DMS79 treated with DMSO at 0.1 percent for 48 hours (cell line): ENCODE measurements around the gene PLEKHS1.
"Not testable (repeated sequence)": the region's sequence is repeated elsewhere in the genome, so short reads cannot be mapped to it uniquely, and the experiment has no call there.

Experiments
- DNase-seq: peaks from one replicate; lab custom pipeline; 2025; lab: John Stamatoyannopoulos, UW

The PLEKHS1 gene

DNA sequence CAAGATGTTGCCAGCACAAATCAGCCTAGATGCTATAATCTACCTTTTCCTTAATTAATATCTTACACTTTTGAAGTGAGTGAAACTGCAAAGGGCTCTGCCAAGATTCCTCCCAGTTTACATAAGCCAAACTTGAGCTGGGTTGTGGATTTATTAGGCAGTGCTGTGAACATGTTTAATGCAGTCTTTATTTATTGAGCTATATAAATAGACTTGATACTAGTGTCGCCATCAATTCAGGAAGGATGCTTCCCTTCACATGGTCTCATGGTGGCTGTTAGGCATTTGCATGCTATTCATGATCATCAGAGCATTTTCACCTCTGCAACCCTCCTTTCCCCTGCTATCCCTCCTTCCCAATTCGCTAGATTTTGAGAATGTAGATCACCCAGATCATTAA lies 40.2 kb downstream of the PLEKHS1 start:
- no peak for DNase-seq

- no peak for DNase-seq
Observed at GRCh38 chr10:113801569-113801968, 50.1 kb downstream of the PLEKHS1 start.

GRCh38 chr10:113802997-113803396 lies 51.5 kb downstream of the PLEKHS1 start:
- no peak for DNase-seq

- no peak for DNase-seq
Observed at GRCh38 chr10:113806503-113806902, 55.0 kb downstream of the PLEKHS1 start.

GRCh38 chr10:113808168-113808567 lies 56.7 kb downstream of the PLEKHS1 start:
- no peak for DNase-seq

DNA sequence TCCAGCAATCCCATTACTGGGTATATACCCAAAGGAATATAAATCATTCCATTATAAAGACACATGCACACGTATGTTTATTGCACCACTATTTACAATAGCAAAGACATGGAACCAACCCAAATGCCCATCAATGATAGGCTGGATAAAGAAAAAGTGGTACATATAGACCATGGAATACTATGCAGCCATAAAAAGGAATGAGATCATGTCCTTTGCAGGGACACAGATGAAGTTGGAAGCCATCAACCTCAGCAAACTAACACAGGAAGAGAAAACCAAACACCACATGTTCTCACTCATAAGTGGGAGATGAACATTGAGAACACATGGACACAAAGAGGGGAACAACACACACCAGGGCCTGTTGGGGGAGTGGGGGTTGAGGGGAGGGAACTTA lies 63.2 kb downstream of the PLEKHS1 start:
- DNase-seq, result not testable (repeated sequence)

DNA sequence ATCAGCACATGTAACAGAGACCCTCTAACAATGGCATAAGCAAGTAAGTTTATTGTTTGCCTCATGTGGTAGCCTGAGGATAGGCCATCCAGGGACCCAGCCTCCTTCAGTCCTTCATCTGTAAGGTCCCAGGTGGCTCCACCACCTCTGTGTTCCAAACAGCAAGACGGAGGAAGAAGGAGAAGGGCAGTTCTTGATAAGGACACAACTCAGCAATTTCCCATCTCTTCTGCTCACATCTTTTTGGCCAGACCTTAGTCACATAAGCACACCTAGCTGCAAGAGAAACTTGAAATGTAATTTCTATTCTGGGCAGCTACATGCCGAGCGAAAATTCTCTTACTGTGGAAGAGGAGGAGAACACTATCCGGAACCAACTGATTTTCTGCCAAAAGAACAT lies 68.5 kb downstream of the PLEKHS1 start:
- no peak for DNase-seq

DNA sequence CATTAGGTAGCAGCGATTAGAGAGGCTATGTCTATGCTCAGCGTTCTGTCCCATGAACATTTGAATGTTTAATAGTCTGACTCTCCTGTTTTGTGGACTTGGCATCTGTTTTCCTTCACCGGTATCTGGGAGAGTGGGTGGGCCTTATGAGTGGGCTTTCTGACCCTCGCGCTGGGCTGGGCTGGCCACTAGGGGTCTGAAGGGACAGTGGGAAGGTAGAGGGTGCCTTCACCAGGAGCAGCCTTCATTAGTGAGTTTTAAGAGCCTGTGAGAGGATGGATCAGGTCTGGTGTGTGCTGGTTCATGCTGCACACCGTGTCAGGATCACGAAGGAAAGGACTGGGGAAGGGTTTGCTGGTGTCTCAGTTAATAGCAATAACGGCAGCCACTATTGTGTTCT lies 69.0 kb downstream of the PLEKHS1 start:
- no peak for DNase-seq

GRCh38 chr10:113821306-113821705 lies 69.8 kb downstream of the PLEKHS1 start:
- not testable (repeated sequence) for DNase-seq

DNA sequence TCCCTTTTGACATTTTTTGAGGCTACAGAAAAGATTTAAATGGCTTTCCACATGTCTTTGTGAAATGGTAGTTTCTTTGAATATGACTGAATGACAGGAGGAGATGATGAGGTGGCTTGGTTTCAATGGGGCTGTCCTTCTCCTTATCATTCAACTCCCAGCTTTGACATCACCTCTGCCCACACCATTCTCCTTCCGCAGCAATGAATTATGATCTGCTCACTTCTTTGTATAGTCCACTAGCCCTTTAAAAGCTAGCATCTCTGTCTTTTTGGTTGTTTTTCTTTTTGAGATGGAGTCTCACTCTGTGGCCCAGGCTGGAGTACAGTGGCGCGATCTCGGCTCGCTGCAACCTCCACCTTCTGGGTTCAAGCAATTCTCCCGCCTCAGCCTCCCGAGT lies 70.7 kb downstream of the PLEKHS1 start:
- no peak for DNase-seq

DNA sequence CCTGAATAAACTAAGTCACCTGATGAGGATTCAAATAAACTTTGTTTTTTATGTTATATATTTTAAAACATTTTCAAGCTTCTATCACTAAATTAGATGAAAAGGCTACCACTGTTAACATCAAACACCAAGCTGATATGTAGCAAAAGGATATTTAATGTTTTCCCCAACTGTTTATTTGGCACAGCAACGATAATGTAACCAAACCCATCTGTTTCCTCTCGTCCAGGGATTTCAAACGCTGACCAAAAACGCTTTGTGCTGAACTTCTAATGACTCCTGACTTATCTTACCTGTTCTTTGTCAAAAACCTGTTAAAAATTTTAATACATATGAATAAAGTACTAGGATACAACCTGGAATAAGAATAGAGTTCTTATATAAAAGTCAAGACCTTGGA lies 71.9 kb downstream of the PLEKHS1 start:
- no peak for DNase-seq

DNA sequence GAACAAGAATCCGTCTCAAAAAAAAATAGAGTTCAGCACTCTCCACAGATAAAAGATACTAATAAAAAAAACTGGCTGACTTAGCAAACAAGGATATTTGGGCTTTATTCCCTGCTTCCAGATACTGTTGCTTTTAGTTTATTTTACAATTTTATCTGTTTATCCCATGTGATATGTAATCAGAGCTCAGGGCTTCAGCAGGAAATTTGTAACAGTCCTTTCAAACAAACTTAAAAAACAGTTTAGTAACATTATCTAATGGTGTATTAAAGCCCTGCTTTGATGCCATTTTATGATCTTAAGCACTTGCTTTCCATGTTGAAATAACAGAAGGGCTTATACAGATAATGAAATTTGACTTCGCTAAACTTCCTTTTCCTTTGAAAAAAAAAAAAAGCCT lies 74.3 kb downstream of the PLEKHS1 start:
- no peak for DNase-seq

GRCh38 chr10:113828567-113828966 lies 77.1 kb downstream of the PLEKHS1 start:
- DNase-seq, result not testable (repeated sequence)
